ENCODE results near the gene CSGALNACT2. TPM values are rescaled to one million over a fixed set of nuclear protein-coding genes. Genes with fewer than 3 reads are reported as not detected.

Gene CSGALNACT2
- total and polyA plus RNA-seq, 9 of the 15 experiments (the other 6 are each of a cell fraction or from before 2014, with no cell fraction given) = 1.4 to 7.3 (median 3.5) TPM

DNA sequence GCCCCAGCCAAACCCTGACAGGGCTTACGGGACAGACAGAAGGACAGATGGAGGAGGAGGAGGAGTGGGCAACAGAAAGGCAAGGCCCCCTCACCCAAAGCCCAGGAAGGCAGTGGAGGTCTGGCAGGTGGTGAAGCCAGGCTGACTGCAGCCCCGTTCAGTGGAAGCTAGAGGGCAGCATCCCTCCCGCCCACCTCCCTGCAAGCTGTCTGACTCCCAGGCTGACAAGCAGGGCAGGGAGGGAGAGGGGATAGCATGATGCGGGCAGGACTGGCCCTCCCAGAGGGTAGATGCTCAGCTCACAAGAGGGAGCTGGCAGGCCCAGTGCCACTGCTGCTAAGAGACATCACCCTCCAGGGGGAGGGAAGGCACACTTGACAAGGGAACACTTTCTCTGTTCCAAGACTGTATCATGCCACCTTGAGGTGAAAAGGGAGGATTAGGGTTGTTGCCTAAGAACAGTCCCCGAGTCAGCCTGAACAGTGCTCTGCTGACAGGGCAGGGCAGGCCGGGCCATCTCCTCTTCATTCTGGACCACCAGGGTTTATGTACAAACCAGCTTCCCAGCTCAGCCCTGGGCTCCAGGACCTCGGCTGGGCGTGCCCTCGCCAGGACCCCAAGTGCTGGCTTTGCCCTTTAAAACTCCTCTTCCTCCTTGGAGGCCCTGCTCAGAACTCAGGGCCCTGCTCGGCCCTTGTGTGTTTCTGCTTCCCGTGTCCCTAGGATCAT is 66.9 kb downstream of the CSGALNACT2 start (continued):
- TF ChIP-seq LARP7 (IDR thresholded peaks at IDR 0.05) (no peak), RAD21 (CRISPR knock-in tag; conservative IDR thresholded peaks at IDR 0.05 in 1 of 2, IDR thresholded peaks at IDR 0.05 in 1 of 2) (peak; percentile 22 to 66; a peak in 3 of 4 replicates), XRCC5 (IDR thresholded peaks at IDR 0.05; ENCODE audit: low read depth, low read length) (peak; percentile 61; the same call in 1 of the 2 replicates), CAMTA2 (CRISPR knock-in tag; conservative IDR thresholded peaks at IDR 0.05) (no peak), CEBPB (tag; IDR thresholded peaks at IDR 0.05) (peak; percentile 67), SIRT6 (IDR thresholded peaks at IDR 0.05; ENCODE audit: low read depth, low read length) (no peak), KAT7 (CRISPR knock-in tag; IDR thresholded peaks at IDR 0.05; ENCODE audit: borderline replicate concordance) (no peak), ZC3H8 (IDR thresholded peaks at IDR 0.05) (no peak), SMC3 (conservative IDR thresholded peaks at IDR 0.05; ENCODE audit: insufficient read depth, low read depth, low read length) (peak; percentile 41), RB1 (IDR thresholded peaks at IDR 0.05; ENCODE audit: low read depth) (peak; percentile 87), ZNF583 (CRISPR knock-in tag; IDR thresholded peaks at IDR 0.05) (no peak), ZNF316 (IDR thresholded peaks at IDR 0.05) (no peak), DNMT1 (IDR thresholded peaks at IDR 0.05) (no peak), MCM7 (IDR thresholded peaks at IDR 0.05) (no peak), CREM (IDR thresholded peaks at IDR 0.05; ENCODE audit: low read depth) (peak; percentile 47; the same call in 1 of the 2 replicates)
- TF ChIP-seq, protein P1, sequence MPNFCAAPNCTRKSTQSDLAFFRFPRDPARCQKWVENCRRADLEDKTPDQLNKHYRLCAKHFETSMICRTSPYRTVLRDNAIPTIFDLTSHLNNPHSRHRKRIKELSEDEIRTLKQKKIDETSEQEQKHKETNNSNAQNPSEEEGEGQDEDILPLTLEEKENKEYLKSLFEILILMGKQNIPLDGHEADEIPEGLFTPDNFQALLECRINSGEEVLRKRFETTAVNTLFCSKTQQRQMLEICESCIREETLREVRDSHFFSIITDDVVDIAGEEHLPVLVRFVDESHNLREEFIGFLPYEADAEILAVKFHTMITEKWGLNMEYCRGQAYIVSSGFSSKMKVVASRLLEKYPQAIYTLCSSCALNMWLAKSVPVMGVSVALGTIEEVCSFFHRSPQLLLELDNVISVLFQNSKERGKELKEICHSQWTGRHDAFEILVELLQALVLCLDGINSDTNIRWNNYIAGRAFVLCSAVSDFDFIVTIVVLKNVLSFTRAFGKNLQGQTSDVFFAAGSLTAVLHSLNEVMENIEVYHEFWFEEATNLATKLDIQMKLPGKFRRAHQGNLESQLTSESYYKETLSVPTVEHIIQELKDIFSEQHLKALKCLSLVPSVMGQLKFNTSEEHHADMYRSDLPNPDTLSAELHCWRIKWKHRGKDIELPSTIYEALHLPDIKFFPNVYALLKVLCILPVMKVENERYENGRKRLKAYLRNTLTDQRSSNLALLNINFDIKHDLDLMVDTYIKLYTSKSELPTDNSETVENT (CRISPR knock-in tag; IDR thresholded peaks at IDR 0.05) = no peak
- TF ChIP-seq, protein P2, sequence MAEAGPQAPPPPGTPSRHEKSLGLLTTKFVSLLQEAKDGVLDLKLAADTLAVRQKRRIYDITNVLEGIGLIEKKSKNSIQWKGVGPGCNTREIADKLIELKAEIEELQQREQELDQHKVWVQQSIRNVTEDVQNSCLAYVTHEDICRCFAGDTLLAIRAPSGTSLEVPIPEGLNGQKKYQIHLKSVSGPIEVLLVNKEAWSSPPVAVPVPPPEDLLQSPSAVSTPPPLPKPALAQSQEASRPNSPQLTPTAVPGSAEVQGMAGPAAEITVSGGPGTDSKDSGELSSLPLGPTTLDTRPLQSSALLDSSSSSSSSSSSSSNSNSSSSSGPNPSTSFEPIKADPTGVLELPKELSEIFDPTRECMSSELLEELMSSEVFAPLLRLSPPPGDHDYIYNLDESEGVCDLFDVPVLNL (CRISPR knock-in tag; IDR thresholded peaks at IDR 0.05; ENCODE audit: low read depth) = no peak
- TF ChIP-seq, protein P3, sequence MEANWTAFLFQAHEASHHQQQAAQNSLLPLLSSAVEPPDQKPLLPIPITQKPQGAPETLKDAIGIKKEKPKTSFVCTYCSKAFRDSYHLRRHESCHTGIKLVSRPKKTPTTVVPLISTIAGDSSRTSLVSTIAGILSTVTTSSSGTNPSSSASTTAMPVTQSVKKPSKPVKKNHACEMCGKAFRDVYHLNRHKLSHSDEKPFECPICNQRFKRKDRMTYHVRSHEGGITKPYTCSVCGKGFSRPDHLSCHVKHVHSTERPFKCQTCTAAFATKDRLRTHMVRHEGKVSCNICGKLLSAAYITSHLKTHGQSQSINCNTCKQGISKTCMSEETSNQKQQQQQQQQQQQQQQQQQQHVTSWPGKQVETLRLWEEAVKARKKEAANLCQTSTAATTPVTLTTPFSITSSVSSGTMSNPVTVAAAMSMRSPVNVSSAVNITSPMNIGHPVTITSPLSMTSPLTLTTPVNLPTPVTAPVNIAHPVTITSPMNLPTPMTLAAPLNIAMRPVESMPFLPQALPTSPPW (CRISPR knock-in tag; IDR thresholded peaks at IDR 0.05) = 0 out of 2 replicates have a peak, but pooled peaks have one; percentile 25
- TF ChIP-seq, protein P4, sequence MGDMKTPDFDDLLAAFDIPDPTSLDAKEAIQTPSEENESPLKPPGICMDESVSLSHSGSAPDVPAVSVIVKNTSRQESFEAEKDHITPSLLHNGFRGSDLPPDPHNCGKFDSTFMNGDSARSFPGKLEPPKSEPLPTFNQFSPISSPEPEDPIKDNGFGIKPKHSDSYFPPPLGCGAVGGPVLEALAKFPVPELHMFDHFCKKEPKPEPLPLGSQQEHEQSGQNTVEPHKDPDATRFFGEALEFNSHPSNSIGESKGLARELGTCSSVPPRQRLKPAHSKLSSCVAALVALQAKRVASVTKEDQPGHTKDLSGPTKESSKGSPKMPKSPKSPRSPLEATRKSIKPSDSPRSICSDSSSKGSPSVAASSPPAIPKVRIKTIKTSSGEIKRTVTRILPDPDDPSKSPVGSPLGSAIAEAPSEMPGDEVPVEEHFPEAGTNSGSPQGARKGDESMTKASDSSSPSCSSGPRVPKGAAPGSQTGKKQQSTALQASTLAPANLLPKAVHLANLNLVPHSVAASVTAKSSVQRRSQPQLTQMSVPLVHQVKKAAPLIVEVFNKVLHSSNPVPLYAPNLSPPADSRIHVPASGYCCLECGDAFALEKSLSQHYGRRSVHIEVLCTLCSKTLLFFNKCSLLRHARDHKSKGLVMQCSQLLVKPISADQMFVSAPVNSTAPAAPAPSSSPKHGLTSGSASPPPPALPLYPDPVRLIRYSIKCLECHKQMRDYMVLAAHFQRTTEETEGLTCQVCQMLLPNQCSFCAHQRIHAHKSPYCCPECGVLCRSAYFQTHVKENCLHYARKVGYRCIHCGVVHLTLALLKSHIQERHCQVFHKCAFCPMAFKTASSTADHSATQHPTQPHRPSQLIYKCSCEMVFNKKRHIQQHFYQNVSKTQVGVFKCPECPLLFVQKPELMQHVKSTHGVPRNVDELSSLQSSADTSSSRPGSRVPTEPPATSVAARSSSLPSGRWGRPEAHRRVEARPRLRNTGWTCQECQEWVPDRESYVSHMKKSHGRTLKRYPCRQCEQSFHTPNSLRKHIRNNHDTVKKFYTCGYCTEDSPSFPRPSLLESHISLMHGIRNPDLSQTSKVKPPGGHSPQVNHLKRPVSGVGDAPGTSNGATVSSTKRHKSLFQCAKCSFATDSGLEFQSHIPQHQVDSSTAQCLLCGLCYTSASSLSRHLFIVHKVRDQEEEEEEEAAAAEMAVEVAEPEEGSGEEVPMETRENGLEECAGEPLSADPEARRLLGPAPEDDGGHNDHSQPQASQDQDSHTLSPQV (IDR thresholded peaks at IDR 0.05) = no peak
